ENCODE measurements around the gene RALY.

- TF ChIP-seq CTCF (IDR thresholded peaks at IDR 0.05 in 2 of 3, conservative IDR thresholded peaks at IDR 0.05 in 1 of 3; ENCODE audit: control insufficient read depth in 2 of 3, extremely low read depth in 1 of 3, insufficient read depth in 1 of 3, low read depth in 3 of 3, low read length in 3 of 3) (no peak), SIN3A (IDR thresholded peaks at IDR 0.05; ENCODE audit: low read depth, low read length) (no peak), JUND (IDR thresholded peaks at IDR 0.05; ENCODE audit: low read depth, low read length) (no peak), MAX (IDR thresholded peaks at IDR 0.05; ENCODE audit: low read depth, low read length) (no peak), CREM (IDR thresholded peaks at IDR 0.05; ENCODE audit: low read depth) (no peak), POU2F2 (IDR thresholded peaks at IDR 0.05; ENCODE audit: borderline replicate concordance, low read depth, low read length) (no peak), MEF2B (IDR thresholded peaks at IDR 0.05; ENCODE audit: partially characterized antibody, poor library complexity, severe bottlenecking) (no peak), IKZF2 (IDR thresholded peaks at IDR 0.05) (no peak)
Observed at GRCh38 chr20:34065260-34065659, 71.5 kb downstream of the RALY start.

Measured in GM12878 (cell line).